ENCODE data around the gene SPA17. TPM values are rescaled to one million over a fixed set of nuclear protein-coding genes. Genes with fewer than 3 reads are reported as not detected.

Gene SPA17
- total RNA-seq, 1 experiment from 2014 or later, result 14.0 TPM

DNA sequence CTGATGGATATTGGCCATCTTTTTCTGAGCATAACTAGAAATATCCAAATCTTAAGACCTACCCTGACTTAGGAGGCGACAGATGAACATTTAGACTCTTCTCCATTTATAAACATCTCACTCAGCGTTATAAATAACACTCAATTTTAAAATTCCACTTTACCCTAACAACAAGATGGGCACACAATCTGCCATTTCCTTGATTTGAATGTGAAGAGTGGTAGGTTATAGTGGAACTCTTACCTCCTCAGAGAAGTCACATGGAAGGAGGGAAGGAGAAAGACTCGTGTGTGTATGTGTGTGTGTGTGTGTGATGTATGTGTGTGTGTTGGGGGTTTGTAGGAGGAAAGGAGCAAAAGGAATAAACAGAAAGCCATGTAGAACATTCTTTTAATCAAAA lies 15.2 kb upstream of the SPA17 start:
- Histone ChIP-seq H3K27ac (ENCODE audit: low read length) (no peak overlapping the region), H3K79me2 (ENCODE audit: low read length) (no peaks in the 10 kb centered on the region), H3K9me2 (replicated peaks; ENCODE audit: low read length) (no peaks in the 10 kb centered on the region), H3K36me3 (ENCODE audit: low read depth, low read length) (peaks cover 4% of the 10 kb centered on the region; the same call in 1 of the 2 replicates), H3K4me3 (ENCODE audit: low read length) (no peak overlapping the region), H3F3A (ENCODE audit: low read length, unreplicated experiment) (no peaks in the 10 kb centered on the region), H3K4me1 (ENCODE audit: insufficient read depth, low read length) (no peaks in the 10 kb centered on the region), H4K20me1 (ENCODE audit: low read length) (no peaks in the 10 kb centered on the region), H3K27me3 (ENCODE audit: low read length) (no peaks in the 10 kb centered on the region), H3K9ac (ENCODE audit: low read length) (no peak overlapping the region), H2AFZ (ENCODE audit: low read length) (no peak overlapping the region), H3K4me2 (ENCODE audit: low read length) (no peak overlapping the region), H3K9me3 (ENCODE audit: low read length) (no peaks in the 10 kb centered on the region)
- no TSS peak for BruUV-seq (replicated peaks)
- DNase-seq (no peak), ATAC-seq (no peak)
- ChIA-PET CTCF (no interaction called here), POLR2A (ENCODE audit: unreplicated experiment) (no interaction called here)
- intact Hi-C loops (cut with micrococcal nuclease), result no loop called here
- TF ChIP-seq EZH2 (IDR thresholded peaks at IDR 0.05; ENCODE audit: low read length, unreplicated experiment) (no peak), EZH2phosphoT487 (IDR thresholded peaks at IDR 0.05; ENCODE audit: borderline replicate concordance, low read length) (no peak)
- TF ChIP-seq, protein P1, sequence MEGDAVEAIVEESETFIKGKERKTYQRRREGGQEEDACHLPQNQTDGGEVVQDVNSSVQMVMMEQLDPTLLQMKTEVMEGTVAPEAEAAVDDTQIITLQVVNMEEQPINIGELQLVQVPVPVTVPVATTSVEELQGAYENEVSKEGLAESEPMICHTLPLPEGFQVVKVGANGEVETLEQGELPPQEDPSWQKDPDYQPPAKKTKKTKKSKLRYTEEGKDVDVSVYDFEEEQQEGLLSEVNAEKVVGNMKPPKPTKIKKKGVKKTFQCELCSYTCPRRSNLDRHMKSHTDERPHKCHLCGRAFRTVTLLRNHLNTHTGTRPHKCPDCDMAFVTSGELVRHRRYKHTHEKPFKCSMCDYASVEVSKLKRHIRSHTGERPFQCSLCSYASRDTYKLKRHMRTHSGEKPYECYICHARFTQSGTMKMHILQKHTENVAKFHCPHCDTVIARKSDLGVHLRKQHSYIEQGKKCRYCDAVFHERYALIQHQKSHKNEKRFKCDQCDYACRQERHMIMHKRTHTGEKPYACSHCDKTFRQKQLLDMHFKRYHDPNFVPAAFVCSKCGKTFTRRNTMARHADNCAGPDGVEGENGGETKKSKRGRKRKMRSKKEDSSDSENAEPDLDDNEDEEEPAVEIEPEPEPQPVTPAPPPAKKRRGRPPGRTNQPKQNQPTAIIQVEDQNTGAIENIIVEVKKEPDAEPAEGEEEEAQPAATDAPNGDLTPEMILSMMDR (conservative IDR thresholded peaks at IDR 0.05; ENCODE audit: low read depth, low read length), result no peak

DNA sequence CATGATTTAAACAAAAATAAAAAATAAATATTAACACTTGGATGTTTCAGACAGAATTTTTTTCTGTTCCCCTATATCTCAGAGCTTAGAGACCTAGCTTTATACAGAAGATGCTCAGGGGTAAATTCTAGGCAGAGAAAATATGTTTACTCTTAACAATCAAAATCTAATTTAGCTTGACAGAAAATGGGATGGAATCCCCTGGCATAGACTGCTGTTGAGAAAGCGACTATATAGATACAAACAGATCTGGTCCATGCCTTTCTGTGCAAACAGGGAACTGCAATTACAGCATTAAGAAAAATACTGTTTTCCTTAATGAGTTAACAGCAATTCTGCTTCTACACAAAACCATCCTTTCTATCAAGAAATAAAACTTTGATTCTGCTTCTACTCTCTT lies 14.7 kb upstream of the SPA17 start:
- ATAC-seq, result no peak
- DNase-seq, result no peak
- no peaks in the 10 kb centered on the region for H3K9me3 ChIP-seq (ENCODE audit: low read length)
- no peak overlapping the region for H3K27ac ChIP-seq (ENCODE audit: low read length)
- peaks cover 4% of the 10 kb centered on the region; the same call in 1 of the 2 replicates for H3K36me3 ChIP-seq (ENCODE audit: low read depth, low read length)
- no peaks in the 10 kb centered on the region for H3K79me2 ChIP-seq (ENCODE audit: low read length)
- H3K27me3 ChIP-seq (ENCODE audit: low read length), result no peaks in the 10 kb centered on the region
- H3K4me1 ChIP-seq (ENCODE audit: insufficient read depth, low read length), result no peaks in the 10 kb centered on the region
- H3K9me2 ChIP-seq (replicated peaks; ENCODE audit: low read length), result no peaks in the 10 kb centered on the region
- H3K4me2 ChIP-seq (ENCODE audit: low read length), result no peak overlapping the region
- POLR2A ChIA-PET (ENCODE audit: unreplicated experiment), result no interaction called here
- no peaks in the 10 kb centered on the region for H3F3A ChIP-seq (ENCODE audit: low read length, unreplicated experiment)
- H2AFZ ChIP-seq (ENCODE audit: low read length), result no peak overlapping the region
- no peak overlapping the region for H3K9ac ChIP-seq (ENCODE audit: low read length)
- no peak for TF ChIP-seq EZH2 (IDR thresholded peaks at IDR 0.05; ENCODE audit: low read length, unreplicated experiment)
- TF ChIP-seq, protein P1 (conservative IDR thresholded peaks at IDR 0.05; ENCODE audit: low read depth, low read length), result no peak
- TF ChIP-seq EZH2phosphoT487 (IDR thresholded peaks at IDR 0.05; ENCODE audit: borderline replicate concordance, low read length), result no peak
- H4K20me1 ChIP-seq (ENCODE audit: low read length), result no peaks in the 10 kb centered on the region
- no TSS peak for BruUV-seq (replicated peaks)
- CTCF ChIA-PET, result no interaction called here
- intact Hi-C loops (cut with micrococcal nuclease), result no loop called here
- no peak overlapping the region for H3K4me3 ChIP-seq (ENCODE audit: low read length)

DNA sequence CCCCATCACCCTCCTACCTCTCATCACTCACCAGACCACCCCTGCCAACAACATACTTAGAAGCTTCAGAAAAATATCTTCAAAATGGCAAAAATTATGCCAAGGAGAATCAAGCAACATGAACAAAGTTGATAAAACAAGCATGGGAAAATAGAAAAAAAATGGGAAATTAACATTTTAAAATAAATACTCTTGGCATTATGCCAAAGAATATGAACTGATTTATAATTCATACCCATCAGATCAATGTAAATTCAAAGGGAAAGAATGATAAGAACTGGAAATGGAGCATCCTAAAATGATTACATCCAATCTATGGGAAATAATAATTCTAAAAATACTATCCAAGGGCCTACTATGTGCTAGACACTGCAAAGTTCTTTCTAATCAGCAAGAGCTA lies 12.2 kb upstream of the SPA17 start:
- no peaks in the 10 kb centered on the region for H3F3A ChIP-seq (ENCODE audit: low read length, unreplicated experiment)
- H2AFZ ChIP-seq (ENCODE audit: low read length), result no peak overlapping the region
- BruUV-seq (replicated peaks), result no TSS peak
- peaks cover 4% of the 10 kb centered on the region; the same call in 1 of the 2 replicates for H3K36me3 ChIP-seq (ENCODE audit: low read depth, low read length)
- no peaks in the 10 kb centered on the region for H3K9me3 ChIP-seq (ENCODE audit: low read length)
- DNase-seq (no peak), ATAC-seq (no peak)
- H3K79me2 ChIP-seq (ENCODE audit: low read length), result no peaks in the 10 kb centered on the region
- TF ChIP-seq EZH2 (IDR thresholded peaks at IDR 0.05; ENCODE audit: low read length, unreplicated experiment) (no peak), EZH2phosphoT487 (IDR thresholded peaks at IDR 0.05; ENCODE audit: borderline replicate concordance, low read length) (no peak)
- TF ChIP-seq, protein P1 (conservative IDR thresholded peaks at IDR 0.05; ENCODE audit: low read depth, low read length), result no peak
- CTCF ChIA-PET, result no interaction called here
- intact Hi-C loops (cut with micrococcal nuclease), result no loop called here
- no peaks in the 10 kb centered on the region for H4K20me1 ChIP-seq (ENCODE audit: low read length)
- POLR2A ChIA-PET (ENCODE audit: unreplicated experiment), result no interaction called here
- no peaks in the 10 kb centered on the region for H3K27me3 ChIP-seq (ENCODE audit: low read length)
- no peaks in the 10 kb centered on the region for H3K9me2 ChIP-seq (replicated peaks; ENCODE audit: low read length)
- no peak overlapping the region for H3K4me3 ChIP-seq (ENCODE audit: low read length)
- no peaks in the 10 kb centered on the region for H3K4me1 ChIP-seq (ENCODE audit: insufficient read depth, low read length)
- H3K9ac ChIP-seq (ENCODE audit: low read length), result no peak overlapping the region
- no peak overlapping the region for H3K27ac ChIP-seq (ENCODE audit: low read length)
- no peak overlapping the region for H3K4me2 ChIP-seq (ENCODE audit: low read length)

Data from PC-3 (cell line).